Prostate gland (tissue), 2 donors: ENCODE measurements around the gene ZNF215.

Experiments
- POLR2A ChIP-seq: fragments of 450-650 bp; IDR thresholded peaks from one replicate; pipeline ENCODE4 v1.6.1; 2016; ENCODE audit warnings: antibody characterized with exemption, mild to moderate bottlenecking
- TF ChIP-seq, protein P1 (sequence below), 4 experiments: fragments of 200-600 bp in 2 of 4; fragments of 450-650 bp in 2 of 4; sonication (generic) in 2 of 4; IDR thresholded peaks; 1 replicate in 3 of 4; 2 replicates in 1 of 4; pipeline ENCODE4 v1.5.1; 2016 to 2019; ENCODE audit warnings: antibody characterized with exemption in 4 of 4, mild to moderate bottlenecking in 2 of 4, moderate library complexity in 2 of 4

DNA sequence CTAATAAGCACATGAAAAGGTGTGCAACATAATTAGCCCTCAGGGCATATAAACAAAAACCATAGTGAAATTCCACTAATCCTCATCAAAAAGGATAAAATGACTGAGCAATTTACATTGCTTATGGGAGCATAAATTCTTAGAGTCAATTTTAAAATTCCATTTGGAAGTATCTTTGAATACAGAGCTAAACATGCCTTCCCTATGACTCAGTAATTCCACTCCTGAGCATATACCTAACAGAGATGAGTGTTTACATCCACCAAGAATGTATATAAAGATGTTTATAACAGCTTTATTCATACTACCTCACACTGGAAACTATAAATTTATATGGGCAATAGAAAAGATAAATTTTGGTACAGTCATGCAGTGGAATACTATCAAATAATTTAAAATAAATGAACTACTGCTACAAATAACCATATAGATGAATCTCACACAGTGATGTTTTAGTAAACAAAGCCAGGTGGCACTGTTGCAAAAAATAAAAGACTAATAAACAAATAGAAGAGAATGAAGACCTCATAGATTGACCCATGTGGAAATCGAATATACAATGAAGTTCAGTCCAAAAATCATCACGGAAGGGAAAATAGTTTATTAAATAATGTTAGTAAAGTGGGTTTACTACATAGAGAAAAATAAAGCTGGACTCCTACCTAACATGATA, 25.8 kb upstream of the ZNF215 start:
- TF ChIP-seq, protein P1, sequence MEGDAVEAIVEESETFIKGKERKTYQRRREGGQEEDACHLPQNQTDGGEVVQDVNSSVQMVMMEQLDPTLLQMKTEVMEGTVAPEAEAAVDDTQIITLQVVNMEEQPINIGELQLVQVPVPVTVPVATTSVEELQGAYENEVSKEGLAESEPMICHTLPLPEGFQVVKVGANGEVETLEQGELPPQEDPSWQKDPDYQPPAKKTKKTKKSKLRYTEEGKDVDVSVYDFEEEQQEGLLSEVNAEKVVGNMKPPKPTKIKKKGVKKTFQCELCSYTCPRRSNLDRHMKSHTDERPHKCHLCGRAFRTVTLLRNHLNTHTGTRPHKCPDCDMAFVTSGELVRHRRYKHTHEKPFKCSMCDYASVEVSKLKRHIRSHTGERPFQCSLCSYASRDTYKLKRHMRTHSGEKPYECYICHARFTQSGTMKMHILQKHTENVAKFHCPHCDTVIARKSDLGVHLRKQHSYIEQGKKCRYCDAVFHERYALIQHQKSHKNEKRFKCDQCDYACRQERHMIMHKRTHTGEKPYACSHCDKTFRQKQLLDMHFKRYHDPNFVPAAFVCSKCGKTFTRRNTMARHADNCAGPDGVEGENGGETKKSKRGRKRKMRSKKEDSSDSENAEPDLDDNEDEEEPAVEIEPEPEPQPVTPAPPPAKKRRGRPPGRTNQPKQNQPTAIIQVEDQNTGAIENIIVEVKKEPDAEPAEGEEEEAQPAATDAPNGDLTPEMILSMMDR (IDR thresholded peaks at IDR 0.05), result no peak
- no peak for TF ChIP-seq POLR2A
